Mucosa of stomach (tissue), 1 donor: ENCODE data around the gene HNRNPCL1.

Experiments used
- H3K27me3 ChIP-seq: one replicate; pipeline ENCODE4 v1.7.0; 2013; ENCODE audit warnings: mild to moderate bottlenecking, low read length; ENCODE audit not compliant: control insufficient read depth, insufficient read depth
- H3K36me3 ChIP-seq: one replicate; pipeline ENCODE4 v1.7.0; 2013; ENCODE audit warnings: low read length; ENCODE audit not compliant: control insufficient read depth, insufficient read depth
- H3K4me1 ChIP-seq: one replicate; pipeline ENCODE4 v1.7.0; 2013; ENCODE audit warnings: mild to moderate bottlenecking, low read length; ENCODE audit not compliant: control insufficient read depth, insufficient read depth
- H3K4me3 ChIP-seq: one replicate; pipeline ENCODE4 v1.7.0; 2013; ENCODE audit warnings: low read length
- H3K9ac ChIP-seq: one replicate; pipeline ENCODE4 v1.7.0; 2013; ENCODE audit warnings: mild to moderate bottlenecking, low read length, moderate library complexity
- H3K9me3 ChIP-seq: one replicate; pipeline ENCODE4 v1.7.0; 2013; ENCODE audit warnings: mild to moderate bottlenecking, low read length, moderate library complexity; ENCODE audit not compliant: control insufficient read depth
- donor health status: Pancreatic carcinoma.

HNRNPCL1 gene

GRCh38 chr1:12809933-12810332, 38.6 kb downstream of the HNRNPCL1 start:
- Histone ChIP-seq H3K4me1 (no peaks in the 10 kb centered on the region), H3K36me3 (no peaks in the 10 kb centered on the region), H3K27me3 (no peaks in the 10 kb centered on the region), H3K9ac (no peak overlapping the region), H3K4me3 (no peak overlapping the region), H3K9me3 (no peaks in the 10 kb centered on the region)

GRCh38 chr1:12799730-12800129, 48.8 kb downstream of the HNRNPCL1 start:
- Histone ChIP-seq H3K9ac (no peak overlapping the region), H3K9me3 (no peaks in the 10 kb centered on the region), H3K36me3 (no peaks in the 10 kb centered on the region), H3K27me3 (no peaks in the 10 kb centered on the region), H3K4me3 (no peak overlapping the region), H3K4me1 (no peaks in the 10 kb centered on the region)

- Histone ChIP-seq H3K9me3 (no peaks in the 10 kb centered on the region), H3K9ac (no peak overlapping the region), H3K4me3 (no peak overlapping the region), H3K27me3 (no peaks in the 10 kb centered on the region), H3K4me1 (no peaks in the 10 kb centered on the region), H3K36me3 (no peaks in the 10 kb centered on the region)
Observed at GRCh38 chr1:12798911-12799310, 49.6 kb downstream of the HNRNPCL1 start.
